Gastroesophageal sphincter (tissue), 3 donors: ENCODE measurements around the gene LRRC46.

Experiments
- POLR2A ChIP-seq, 2 donors: fragments of 450-650 bp; IDR thresholded peaks; one replicate each; pipeline ENCODE4 v1.6.1; 2017; ENCODE audit warnings: antibody characterized with exemption in 2 of 2, mild to moderate bottlenecking in 2 of 2, moderate library complexity in 1 of 2
- POLR2AphosphoS5 ChIP-seq: sonication (generic); formaldehyde crosslinking; IDR thresholded peaks from one replicate; pipeline ENCODE4 v1.6.1; 2017; ENCODE audit warnings: antibody characterized with exemption
- TF ChIP-seq, protein P1 (sequence below), 4 experiments: fragments of 200-600 bp in 2 of 4; fragments of 450-650 bp in 2 of 4; sonication (generic) in 1 of 4; IDR thresholded peaks; one replicate each; pipeline ENCODE4 v1.5.1; 2017 to 2019; ENCODE audit warnings: antibody characterized with exemption in 4 of 4, mild to moderate bottlenecking in 2 of 4, moderate library complexity in 2 of 4

DNA sequence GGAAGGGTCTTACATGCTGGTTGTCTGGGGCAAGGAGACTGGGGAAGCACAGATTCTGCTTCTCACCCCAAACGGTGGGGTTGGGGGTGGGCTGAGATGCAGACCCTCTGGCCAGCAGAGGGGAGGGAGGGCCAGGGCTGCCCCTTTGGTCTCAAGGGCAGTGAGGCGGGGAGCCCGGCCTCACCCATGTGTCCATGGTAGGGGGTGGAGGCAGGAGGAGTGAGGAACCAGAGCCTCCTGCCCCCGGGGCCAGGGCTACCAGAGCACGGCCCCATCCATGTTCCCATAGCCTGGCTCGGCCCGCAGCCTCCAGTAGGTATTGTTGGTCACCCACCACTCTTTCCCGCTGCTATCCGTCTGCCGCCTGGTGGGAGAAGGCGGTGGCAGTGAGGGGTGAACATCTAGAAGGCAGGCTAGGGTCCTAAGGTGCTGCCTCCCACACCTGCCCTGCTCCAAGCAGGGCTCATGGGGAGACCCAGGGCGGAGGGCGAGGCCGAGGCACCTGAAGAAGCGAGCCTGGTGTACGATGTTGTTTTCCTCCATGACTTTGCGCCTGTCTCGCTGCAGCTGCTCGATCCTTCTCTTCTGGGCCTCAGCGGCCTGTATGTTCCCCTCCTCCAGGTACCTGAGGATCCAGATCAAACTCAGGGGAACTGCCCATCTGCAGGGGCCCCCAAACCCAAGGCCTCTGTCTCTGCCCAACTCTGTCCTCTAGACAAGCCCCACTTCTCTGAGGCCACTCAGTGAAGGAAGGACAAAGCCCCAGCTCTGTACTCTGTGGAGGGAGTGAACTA, 23.2 kb upstream of the LRRC46 start:
- TF ChIP-seq, protein P1, sequence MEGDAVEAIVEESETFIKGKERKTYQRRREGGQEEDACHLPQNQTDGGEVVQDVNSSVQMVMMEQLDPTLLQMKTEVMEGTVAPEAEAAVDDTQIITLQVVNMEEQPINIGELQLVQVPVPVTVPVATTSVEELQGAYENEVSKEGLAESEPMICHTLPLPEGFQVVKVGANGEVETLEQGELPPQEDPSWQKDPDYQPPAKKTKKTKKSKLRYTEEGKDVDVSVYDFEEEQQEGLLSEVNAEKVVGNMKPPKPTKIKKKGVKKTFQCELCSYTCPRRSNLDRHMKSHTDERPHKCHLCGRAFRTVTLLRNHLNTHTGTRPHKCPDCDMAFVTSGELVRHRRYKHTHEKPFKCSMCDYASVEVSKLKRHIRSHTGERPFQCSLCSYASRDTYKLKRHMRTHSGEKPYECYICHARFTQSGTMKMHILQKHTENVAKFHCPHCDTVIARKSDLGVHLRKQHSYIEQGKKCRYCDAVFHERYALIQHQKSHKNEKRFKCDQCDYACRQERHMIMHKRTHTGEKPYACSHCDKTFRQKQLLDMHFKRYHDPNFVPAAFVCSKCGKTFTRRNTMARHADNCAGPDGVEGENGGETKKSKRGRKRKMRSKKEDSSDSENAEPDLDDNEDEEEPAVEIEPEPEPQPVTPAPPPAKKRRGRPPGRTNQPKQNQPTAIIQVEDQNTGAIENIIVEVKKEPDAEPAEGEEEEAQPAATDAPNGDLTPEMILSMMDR (IDR thresholded peaks at IDR 0.05) = no peak
- TF ChIP-seq POLR2A (IDR thresholded peaks at IDR 0.05) (no peak), POLR2AphosphoS5 (no peak)
